DMS153 (cell line): ENCODE measurements around the gene RPL37.
"Not testable (repeated sequence)": the region's sequence is repeated elsewhere in the genome, so short reads cannot be mapped to it uniquely, and the experiment has no call there.

Experiments
- DNase-seq: peaks from one replicate; lab custom pipeline; 2025; lab: John Stamatoyannopoulos, UW

Gene RPL37

DNA sequence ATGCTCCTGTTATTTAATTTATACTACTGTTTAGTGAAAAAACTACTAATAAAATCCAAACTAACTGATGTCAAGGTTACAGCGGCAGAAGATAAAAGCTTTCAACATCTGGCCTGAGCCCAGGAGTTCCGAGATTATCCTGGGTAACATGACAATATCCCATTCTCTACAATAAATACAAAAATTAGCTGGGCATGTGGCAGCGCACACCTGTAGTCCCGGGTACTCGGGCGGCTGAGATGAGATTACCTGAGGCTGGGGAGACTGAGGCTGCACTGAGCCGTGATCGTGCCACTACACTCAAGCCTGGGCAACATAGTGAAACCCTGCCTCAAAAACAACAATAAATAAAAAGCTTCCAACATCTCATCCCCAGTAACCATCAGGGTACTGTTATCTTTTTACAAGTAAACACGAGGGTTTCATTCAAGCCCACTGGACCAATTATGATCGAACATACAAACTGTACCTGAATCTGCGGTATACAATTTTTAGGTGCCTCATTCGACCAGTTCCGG is 1.3 kb downstream of the RPL37 start:
- no peak for DNase-seq

- no peak for DNase-seq
These were observed 2.7 kb downstream of the RPL37 start for GRCh38 chr5:40832345-40832744.

GRCh38 chr5:40831346-40832210 is 3.4 kb downstream of the RPL37 start:
- no peak for DNase-seq

GRCh38 chr5:40829748-40830533 is 5.1 kb downstream of the RPL37 start:
- DNase-seq: no peak

- no peak for DNase-seq
These were observed 6.0 kb downstream of the RPL37 start for GRCh38 chr5:40828690-40829661.

DNA sequence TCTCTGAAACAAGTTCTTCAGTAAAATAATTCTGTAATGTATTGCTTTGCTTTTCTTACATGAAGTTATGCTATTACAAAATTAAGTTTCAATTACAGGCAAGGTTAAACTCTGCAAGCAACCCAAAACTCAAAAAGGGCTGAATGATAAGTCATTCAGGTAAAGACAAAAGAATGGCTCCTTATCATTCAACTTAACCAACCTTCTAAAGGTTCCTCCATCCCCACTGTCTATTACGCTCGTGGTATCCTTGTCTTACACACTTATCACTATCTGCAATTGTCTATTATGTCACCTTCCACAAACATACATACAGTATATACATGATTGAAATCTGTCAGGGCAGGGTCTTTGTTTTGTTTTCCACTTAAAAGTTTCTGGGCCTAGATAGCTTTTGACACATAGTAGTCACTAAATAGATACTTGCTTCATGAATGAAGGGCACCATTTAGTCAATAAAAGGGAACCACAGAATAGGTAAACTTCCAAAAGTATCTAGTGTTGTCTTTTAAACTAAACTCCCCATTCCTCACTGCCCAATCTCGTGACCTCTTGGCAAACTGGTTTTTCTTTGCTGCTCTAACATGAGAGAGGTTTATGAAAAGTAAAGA is 6.9 kb downstream of the RPL37 start:
- DNase-seq: no peak

GRCh38 chr5:40827188-40827977 is 7.6 kb downstream of the RPL37 start:
- no peak for DNase-seq

DNA sequence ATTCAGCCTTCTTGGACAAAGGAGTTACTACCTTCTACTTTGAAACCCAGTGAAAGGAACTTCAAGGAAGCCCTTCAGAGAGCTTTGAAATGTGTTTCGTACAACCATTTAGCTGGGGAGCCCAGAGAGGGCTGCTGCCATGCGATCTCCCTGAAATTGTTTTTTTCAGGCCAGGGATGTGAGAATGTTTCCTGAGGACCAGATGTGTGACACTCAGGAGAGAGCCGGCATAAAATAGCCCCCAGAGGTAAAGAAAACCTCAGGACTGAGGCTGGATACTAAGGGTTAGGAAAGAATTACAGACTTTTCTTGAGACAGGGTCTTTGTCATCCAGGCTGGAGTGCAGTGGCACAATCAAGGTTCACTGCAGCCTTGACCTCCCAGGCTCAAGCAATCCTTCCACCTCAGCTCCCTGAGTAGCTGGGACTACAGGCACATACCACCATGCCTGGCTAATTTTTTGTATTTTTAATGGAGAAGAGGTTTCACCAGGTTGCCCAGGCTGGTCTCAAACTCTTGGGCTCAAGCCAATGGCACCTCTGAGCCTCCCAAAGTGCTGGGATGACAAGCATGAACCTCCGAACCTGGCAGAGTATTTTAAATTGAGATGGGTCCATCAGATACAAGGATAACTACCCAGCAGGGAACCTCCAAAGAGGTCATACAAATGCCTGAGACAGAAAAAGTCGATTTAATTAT is 8.4 kb downstream of the RPL37 start:
- DNase-seq: no peak

- not testable (repeated sequence) for DNase-seq
These were observed 9.5 kb downstream of the RPL37 start for GRCh38 chr5:40825461-40826043.

GRCh38 chr5:40823459-40823858 is 11.6 kb downstream of the RPL37 start:
- DNase-seq: no peak

DNA sequence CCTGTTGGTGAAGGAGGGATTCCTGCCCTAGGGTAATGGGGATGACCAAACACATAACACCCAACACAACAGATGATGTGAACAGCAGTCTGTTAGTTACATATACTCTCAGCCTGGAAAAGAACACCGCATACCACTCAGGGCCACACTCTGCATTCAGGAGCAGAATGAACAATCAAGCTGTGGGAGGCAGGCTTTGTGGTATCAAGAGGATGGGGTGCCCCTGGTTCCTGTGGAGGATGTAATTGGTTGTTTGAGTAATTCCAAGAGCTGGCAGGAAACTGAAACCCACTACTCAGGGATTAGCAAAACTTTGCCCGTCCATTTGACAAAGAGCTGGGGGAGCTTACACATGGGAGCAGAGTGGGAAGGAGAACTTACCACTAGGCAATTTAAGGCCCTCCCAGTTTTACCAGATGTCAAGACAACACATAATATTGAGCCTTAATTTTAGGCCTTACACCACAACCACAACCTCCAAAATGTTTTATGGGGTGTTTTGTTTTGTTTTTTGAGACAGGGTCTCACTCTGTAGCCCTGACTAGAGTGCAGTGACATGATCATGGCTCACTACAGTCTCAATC is 21.2 kb downstream of the RPL37 start:
- DNase-seq: no peak

- DNase-seq: no peak
These were observed 22.9 kb downstream of the RPL37 start for GRCh38 chr5:40812125-40812524.

- no peak for DNase-seq
These were observed 33.1 kb downstream of the RPL37 start for GRCh38 chr5:40801771-40802562.

DNA sequence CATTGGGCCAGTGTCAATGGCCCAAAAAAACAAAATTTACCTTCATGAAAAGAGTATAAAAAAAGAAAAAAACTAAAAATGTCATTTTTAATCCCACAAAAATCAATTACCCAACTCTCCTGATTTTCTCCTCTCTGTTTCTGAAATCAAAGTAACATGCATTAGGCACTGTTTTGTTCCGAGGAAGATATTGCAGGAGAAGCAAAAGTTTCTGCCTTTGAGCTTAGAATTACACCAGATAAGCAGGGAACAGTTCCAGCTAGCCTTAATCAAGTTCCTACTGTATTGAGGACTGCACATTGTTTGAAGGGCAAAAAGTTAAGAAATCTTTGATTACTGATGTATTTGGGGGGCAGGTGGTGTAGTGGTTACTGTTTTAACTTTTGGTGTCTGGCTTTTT is 35.8 kb downstream of the RPL37 start:
- DNase-seq: no peak

DNA sequence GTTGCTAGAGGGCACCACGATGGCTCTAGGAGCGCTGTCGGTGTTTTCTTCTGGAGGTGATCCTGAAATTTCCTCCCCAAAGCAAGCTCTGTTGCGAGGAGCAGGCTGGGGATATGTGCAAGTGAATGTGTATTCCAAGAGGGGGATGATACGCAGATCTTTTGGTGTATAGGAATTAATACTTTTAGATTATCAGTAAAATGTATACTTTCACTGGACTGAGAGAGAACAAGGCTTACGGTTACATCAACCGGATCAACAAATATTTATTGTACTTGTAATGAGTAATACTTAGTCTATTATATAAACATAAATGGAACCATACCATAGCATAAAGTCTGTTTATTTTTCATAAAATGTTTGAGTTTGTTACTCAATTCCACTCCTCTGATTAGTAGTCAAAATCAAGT is 36.2 kb downstream of the RPL37 start:
- no peak for DNase-seq

DNA sequence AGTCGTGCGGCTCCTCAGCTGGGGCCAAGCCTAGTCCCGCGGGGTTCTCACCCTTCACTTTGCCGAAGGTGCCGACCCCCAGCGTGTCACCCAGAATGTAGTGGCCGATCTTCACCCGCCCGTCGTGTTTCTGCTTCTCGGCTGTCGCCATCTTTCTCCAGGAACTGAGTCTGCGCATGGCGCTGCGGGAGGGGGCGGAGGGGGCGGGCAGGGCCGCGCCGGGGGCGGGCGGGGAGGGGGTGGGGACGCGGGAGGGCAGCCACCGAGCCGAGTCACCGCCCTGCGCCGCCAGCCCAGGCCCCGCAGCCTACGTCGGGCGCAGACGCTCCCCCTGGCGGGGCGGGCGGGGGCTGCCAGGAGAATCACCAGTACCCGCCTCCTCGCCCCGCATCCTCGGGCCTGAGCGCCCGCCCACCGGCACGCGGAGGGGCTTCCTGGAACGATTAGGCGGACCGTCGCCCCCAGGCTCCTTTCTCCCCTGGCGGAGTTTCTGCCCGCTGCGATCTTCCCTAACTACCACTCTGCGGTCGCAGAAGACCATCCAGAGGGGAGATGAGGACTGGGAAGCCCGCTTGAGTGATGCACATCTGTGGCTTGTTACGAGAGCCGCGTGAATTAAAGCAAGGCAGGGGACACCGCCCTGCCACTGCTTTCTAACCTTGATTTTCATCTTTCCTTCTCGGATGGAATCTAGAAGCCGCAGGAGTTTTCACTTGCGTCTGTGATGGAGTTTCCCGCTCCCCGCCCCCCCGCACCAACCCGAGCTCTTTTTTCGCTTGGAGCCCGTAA is 36.8 kb downstream of the RPL37 start, which contains the start of gene PRKAA1:
TSS of gene PRKAA1 (minus strand) at position 363 of the 789 bp plus-strand sequence. CDS start at position 178, 185 bp downstream.
- peak; percentile 82 for DNase-seq

DNA sequence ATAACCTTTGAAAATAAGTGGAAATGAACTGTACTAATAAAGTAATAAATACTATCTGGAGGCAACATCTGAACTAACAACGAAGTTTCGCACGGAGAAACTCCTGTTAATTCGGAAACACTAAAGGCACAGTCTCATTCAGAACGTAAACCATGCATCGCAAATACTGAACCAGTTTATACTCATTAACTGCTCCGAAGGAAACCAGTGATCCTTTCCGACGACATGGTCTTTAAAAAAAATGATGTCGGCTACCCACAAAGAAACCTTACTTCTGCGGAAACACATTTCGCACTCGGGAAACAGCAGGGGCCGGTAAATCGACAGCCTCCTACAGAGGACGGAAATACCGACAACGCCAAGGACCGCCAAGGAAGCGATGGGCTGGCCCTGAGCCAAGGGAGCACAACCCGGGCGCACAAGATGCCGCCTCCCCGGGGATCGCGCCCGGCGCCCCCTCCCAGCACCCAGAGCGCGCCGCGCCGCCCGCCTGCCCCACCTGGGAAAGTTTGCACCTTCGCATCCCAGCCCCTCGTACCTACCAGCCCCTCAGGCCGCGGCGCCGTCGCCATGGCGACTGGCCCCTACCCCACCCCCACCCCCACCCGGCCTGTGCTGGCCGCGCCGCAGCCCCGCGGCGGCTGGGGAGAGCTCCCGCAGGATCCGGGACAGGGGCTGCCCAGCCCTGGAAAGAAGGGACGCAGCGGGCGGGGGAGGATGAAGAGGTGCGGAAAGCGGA is 37.6 kb downstream of the RPL37 start:
- peak; percentile 46 for DNase-seq
